Nephron progenitor cell (in vitro differentiated cells): ENCODE results near the gene C1QTNF8.

Experiments
- DNase-seq: peaks from one replicate; pipeline ENCODE4 v3.0.0; 2021
- H3K27ac Mint-ChIP-seq: 2 replicates; pipeline ENCODE4 v1.8.0; 2021; ENCODE audit warnings: mild to moderate bottlenecking, moderate library complexity, mixed read lengths
- H3K27me3 Mint-ChIP-seq: 2 replicates; pipeline ENCODE4 v1.8.0; 2021; ENCODE audit warnings: mild to moderate bottlenecking, low read depth, mixed read lengths; ENCODE audit not compliant: poor library complexity
- H3K36me3 Mint-ChIP-seq: 2 replicates; pipeline ENCODE4 v1.8.0; 2021; ENCODE audit warnings: low read depth, mixed read lengths
- H3K4me1 Mint-ChIP-seq: 2 replicates; pipeline ENCODE4 v1.8.0; 2021; ENCODE audit warnings: mixed read lengths
- H3K4me3 Mint-ChIP-seq: 2 replicates; pipeline ENCODE4 v1.8.0; 2021; ENCODE audit warnings: mild to moderate bottlenecking, moderate library complexity, mixed read lengths
- H3K9me3 Mint-ChIP-seq: 2 replicates; pipeline ENCODE4 v1.8.0; 2021; ENCODE audit warnings: mild to moderate bottlenecking, moderate library complexity, mixed read lengths
- TF ChIP-seq, protein P1 (sequence below): fragments of 200-600 bp; sonication (generic); IDR thresholded peaks from 2 replicates; pipeline ENCODE4 v1.5.0; 2021; ENCODE audit warnings: antibody characterized with exemption

C1QTNF8 gene

DNA sequence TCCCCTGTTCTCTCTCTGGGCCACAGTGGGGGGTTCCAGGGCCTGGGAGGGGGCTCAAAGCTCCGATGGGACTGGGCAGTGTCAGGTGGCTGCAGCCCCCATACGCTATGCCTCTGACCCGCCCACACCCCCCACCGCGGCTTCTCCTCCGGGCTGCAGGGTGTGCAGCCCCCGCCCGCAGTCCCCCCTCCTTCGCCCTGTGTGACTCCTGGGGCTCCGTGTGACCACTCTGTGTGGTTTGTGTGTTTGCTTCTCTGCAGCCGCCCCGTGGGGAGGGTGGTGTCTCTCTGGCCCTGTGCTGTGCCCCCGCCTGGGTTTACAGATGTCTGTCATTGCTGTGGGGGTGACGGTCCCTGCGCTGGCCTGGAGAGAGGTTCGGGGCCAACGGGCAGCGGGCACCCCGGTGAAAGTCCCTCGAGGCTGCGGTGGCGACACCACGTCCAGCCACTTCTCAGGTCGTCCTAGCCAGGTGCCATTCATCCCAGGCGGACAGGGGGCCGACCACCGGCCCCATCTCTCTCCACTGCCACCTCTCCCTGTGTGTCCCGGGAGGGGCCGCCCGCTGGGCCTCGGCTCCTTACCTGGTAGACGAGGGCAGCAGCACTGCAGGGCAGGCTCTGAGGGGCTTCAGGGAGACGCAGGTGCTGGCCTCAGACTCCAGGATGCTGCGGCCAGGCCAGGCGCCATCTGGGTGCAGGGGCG is 18.0 kb downstream of the C1QTNF8 start:
- DNase-seq = no peak
- H3K27ac Mint-ChIP-seq = no peak overlapping the region
- H3K4me3 Mint-ChIP-seq = no peak overlapping the region
- no peaks in the 10 kb centered on the region for H3K36me3 Mint-ChIP-seq
- peaks cover 34% of the 10 kb centered on the region for H3K4me1 Mint-ChIP-seq
- H3K27me3 Mint-ChIP-seq = peaks cover 20% of the 10 kb centered on the region
- H3K9me3 Mint-ChIP-seq = no peaks in the 10 kb centered on the region
- TF ChIP-seq, protein P1, sequence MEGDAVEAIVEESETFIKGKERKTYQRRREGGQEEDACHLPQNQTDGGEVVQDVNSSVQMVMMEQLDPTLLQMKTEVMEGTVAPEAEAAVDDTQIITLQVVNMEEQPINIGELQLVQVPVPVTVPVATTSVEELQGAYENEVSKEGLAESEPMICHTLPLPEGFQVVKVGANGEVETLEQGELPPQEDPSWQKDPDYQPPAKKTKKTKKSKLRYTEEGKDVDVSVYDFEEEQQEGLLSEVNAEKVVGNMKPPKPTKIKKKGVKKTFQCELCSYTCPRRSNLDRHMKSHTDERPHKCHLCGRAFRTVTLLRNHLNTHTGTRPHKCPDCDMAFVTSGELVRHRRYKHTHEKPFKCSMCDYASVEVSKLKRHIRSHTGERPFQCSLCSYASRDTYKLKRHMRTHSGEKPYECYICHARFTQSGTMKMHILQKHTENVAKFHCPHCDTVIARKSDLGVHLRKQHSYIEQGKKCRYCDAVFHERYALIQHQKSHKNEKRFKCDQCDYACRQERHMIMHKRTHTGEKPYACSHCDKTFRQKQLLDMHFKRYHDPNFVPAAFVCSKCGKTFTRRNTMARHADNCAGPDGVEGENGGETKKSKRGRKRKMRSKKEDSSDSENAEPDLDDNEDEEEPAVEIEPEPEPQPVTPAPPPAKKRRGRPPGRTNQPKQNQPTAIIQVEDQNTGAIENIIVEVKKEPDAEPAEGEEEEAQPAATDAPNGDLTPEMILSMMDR = no peak

DNA sequence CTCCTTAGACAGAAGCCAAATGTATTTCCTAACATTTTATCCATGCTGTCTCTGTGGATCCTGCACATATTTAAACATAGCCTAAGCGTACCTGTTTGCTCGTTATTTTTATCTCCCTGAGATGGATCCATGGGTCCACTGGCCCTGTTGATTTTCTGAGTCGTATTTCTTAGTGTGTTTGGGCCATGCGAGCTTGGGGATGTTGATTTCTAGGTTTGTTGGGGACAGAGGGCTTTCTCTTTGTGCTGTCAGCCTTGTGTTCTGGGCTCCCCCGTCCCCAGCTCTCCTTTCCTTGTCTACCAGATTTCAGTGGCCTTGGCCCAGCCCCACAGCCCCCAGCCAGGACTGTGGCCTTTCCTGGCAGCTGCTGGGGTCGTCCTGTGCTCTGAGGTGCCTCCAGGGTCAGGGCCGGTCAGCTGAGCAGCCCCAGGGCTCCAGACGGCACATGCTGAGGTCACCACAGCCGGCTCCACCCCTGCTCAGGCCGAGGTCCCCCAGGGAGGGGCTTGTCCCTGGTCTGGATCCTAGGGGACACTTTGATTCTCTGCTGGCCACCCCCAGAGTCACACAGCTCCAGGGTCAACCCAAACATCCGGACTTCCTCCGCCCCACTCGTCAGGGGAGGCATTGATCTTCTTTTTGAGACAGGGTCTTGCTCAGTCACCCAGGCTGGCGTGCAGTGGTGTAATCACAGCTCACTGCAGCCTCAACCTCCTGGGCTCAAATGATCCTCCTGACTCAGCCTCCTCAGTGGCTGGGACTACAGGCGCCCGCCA is 19.1 kb downstream of the C1QTNF8 start:
- H3K27ac Mint-ChIP-seq = peak overlapping the region; percentile 56
- H3K4me3 Mint-ChIP-seq = peak overlapping the region; percentile 13
- H3K9me3 Mint-ChIP-seq = no peaks in the 10 kb centered on the region
- H3K36me3 Mint-ChIP-seq = no peaks in the 10 kb centered on the region
- H3K4me1 Mint-ChIP-seq = peaks cover 24% of the 10 kb centered on the region
- DNase-seq = no peak
- H3K27me3 Mint-ChIP-seq = peaks cover 29% of the 10 kb centered on the region
- TF ChIP-seq, protein P1 = no peak

DNA sequence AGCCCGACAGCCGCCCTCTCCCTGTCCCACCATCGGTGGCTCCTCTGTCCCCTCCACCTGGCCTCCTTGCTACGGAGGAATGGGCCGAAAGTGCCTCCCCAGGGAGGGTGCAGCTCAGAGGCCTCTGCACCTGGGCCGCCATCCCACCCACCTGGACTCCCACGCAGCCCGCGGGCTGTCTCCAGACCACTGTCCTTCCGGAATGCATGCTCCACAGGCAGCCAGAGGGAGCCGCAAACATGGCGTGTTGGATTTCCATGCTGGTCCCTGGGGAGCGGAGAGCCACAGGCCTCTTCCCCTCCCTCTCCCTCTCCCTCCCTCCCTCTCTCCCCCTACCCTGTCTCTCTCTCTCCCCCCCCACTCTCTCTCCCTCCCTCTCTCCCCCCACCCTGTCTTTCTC is 20.5 kb downstream of the C1QTNF8 start:
- no peak for DNase-seq
- Mint-ChIP-seq H3K27ac (no peak overlapping the region), H3K27me3 (peaks cover 38% of the 10 kb centered on the region), H3K4me3 (no peak overlapping the region), H3K36me3 (no peaks in the 10 kb centered on the region), H3K4me1 (peaks cover 17% of the 10 kb centered on the region), H3K9me3 (no peaks in the 10 kb centered on the region)
- TF ChIP-seq, protein P1 = no peak

DNA sequence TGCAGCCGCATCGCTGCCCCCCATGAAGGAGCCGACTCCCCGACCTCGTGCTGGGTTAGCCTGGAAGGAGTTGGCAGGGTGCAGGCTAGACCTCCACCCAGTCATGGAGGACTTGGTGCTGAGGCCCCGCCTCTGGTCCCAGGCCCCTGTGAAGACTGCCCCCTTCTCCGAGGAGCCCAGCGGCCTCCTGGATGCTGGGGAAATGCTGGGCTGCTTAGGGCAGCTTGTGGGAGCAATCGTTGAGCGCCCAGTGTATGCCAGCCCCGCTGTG is 21.7 kb downstream of the C1QTNF8 start:
- TF ChIP-seq, protein P1 = no peak
- Mint-ChIP-seq H3K9me3 (no peaks in the 10 kb centered on the region), H3K27ac (no peak overlapping the region), H3K27me3 (peaks cover 39% of the 10 kb centered on the region), H3K4me3 (no peak overlapping the region), H3K36me3 (no peaks in the 10 kb centered on the region), H3K4me1 (peaks cover 23% of the 10 kb centered on the region)
- no peak for DNase-seq

DNA sequence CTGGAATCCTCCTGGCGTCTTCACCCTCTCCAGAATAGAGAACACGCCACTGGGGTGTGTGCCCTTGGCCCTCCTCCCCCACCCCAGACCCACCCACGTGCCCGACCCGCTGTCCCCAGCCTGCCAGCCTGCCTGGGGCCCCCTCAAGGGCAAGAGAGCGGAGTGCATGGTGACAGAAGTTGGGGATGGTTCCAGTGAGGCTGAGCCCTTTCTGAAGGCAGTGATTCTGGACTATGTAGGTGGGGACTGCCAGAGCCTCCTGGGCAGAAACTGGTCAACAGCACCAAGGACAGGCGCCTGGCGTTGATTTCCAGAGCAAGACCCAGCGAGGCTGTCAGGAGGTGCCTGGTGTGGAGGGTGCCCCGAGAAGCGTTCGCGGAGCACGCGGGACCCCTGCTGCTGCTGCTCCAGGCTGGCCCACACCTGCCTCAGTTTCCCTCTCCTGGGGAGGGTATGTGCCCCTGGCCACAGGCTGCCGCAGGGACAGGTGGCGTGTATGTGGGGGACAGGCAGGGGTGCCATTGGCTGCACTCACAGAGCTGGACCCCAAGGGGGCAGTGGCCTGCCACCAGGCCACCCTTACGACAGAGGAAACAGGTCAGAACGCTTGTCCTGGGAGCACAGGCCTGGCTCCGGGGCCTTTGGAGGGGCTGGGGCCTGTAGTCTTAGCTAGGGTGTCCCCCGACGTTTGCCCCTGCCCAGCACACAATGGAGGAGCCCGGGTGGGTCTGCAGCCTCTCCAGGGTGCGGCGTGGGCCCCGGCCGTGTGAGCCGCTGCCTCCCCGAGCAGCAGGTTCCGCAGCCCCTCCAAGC is 22.3 kb downstream of the C1QTNF8 start:
- H3K9me3 Mint-ChIP-seq = no peaks in the 10 kb centered on the region
- no peak for DNase-seq
- TF ChIP-seq, protein P1 = peak; percentile 41
- H3K36me3 Mint-ChIP-seq = no peaks in the 10 kb centered on the region
- H3K4me1 Mint-ChIP-seq = peaks cover 23% of the 10 kb centered on the region
- H3K27me3 Mint-ChIP-seq = peaks cover 39% of the 10 kb centered on the region
- no peak overlapping the region for H3K4me3 Mint-ChIP-seq
- H3K27ac Mint-ChIP-seq = no peak overlapping the region
